Measurements from ENCODE around the gene TEX12.
"Not testable (repeated sequence)": the region's sequence is repeated elsewhere in the genome, so short reads cannot be mapped to it uniquely, and the experiment has no call there.

Gene TEX12

GRCh38 chr11:112167145-112167544 is at the start of gene TEX12:
TSS of gene TEX12 (plus strand) at chr11:112167372. CDS start at chr11:112169269, 1,897 bp downstream.
- DNase-seq, result no peak

- no peak for DNase-seq
These were observed 49.0 kb upstream of the TEX12 start for GRCh38 chr11:112118176-112118575.

GRCh38 chr11:112121981-112122615 is 45.1 kb upstream of the TEX12 start:
- DNase-seq, result no peak

- no peak for DNase-seq
These were observed 44.0 kb upstream of the TEX12 start for GRCh38 chr11:112123129-112123528.

GRCh38 chr11:112127056-112127455 is 40.1 kb upstream of the TEX12 start:
- DNase-seq, result no peak

GRCh38 chr11:112128483-112129121 is 38.6 kb upstream of the TEX12 start:
- DNase-seq, result no peak

GRCh38 chr11:112129656-112130055 is 37.5 kb upstream of the TEX12 start:
- no peak for DNase-seq

- no peak for DNase-seq
These were observed 34.4 kb upstream of the TEX12 start for GRCh38 chr11:112132737-112133136.

GRCh38 chr11:112134473-112134872 is 32.7 kb upstream of the TEX12 start:
- DNase-seq, result no peak

- no peak for DNase-seq
These were observed 23.6 kb upstream of the TEX12 start for GRCh38 chr11:112143597-112143996.

GRCh38 chr11:112150517-112150916 is 16.7 kb upstream of the TEX12 start:
- DNase-seq, result no peak

- DNase-seq, result no peak
These were observed 10.8 kb upstream of the TEX12 start for GRCh38 chr11:112156153-112156955.

- no peak for DNase-seq
These were observed 10.0 kb upstream of the TEX12 start for GRCh38 chr11:112156956-112157766.

- DNase-seq, result no peak
These were observed 7.8 kb upstream of the TEX12 start for GRCh38 chr11:112159098-112160065.

GRCh38 chr11:112160091-112160848 is 6.9 kb upstream of the TEX12 start:
- DNase-seq, result no peak

GRCh38 chr11:112161012-112161411 is 6.2 kb upstream of the TEX12 start:
- no peak for DNase-seq

GRCh38 chr11:112162200-112162599 is 5.0 kb upstream of the TEX12 start:
- DNase-seq, result not testable (repeated sequence)

GRCh38 chr11:112162761-112163546 is 4.2 kb upstream of the TEX12 start:
- no peak for DNase-seq

GRCh38 chr11:112163875-112164685 is 3.1 kb upstream of the TEX12 start, which contains the start of gene IL18:
TSS of gene IL18 (minus strand) at chr11:112164094. CDS start at chr11:112155053, 9,041 bp downstream.
- DNase-seq, result no peak

All from cerebellar nuclear complex (tissue), 1 donor.